ENCODE measurements around the gene NDUFAF2.

Gene NDUFAF2

GRCh38 chr5:60993425-60993824 is 48.4 kb downstream of the NDUFAF2 start:
- POLR2A ChIA-PET: no interaction called here

GRCh38 chr5:60993875-60994571 is 49.0 kb downstream of the NDUFAF2 start:
- ChIA-PET CTCF (interaction anchor here (0.6 kb wide), 2 partner anchors 318 to 1036 kb away, joined by 3 to 5 read pairs; no protein-coding TSS in a partner anchor), POLR2A (no interaction called here)
- Histone ChIP-seq H3K27ac (ENCODE audit: extremely low read depth, low read depth, low read length) (no peak overlapping the region), H3K4me1 (ENCODE audit: control insufficient read depth, insufficient read depth, low read length) (no peaks in the 10 kb centered on the region), H3K36me3 (ENCODE audit: control insufficient read depth in 2 of 2, insufficient read depth in 1 of 2, low read length in 2 of 2) (peaks cover 0 to 5% of the 10 kb centered on the region in 2 experiments; a peak in 1 of 3 replicates), H3K4me3 (ENCODE audit: low read depth, low read length) (no peak overlapping the region), H3K9me3 (ENCODE audit: control insufficient read depth, insufficient read depth, low read depth, low read length) (no peaks in the 10 kb centered on the region)
- TF ChIP-seq OSR2 (tag by site-specific recombination; IDR thresholded peaks at IDR 0.05): no peak
- no peak for TF ChIP-seq EGR2 (tag by site-specific recombination; IDR thresholded peaks at IDR 0.05; ENCODE audit: low read depth)
- TF ChIP-seq ZNF280C (tag by site-specific recombination; IDR thresholded peaks at IDR 0.05): no peak
- TF ChIP-seq ZNF488 (tag by site-specific recombination; IDR thresholded peaks at IDR 0.05): no peak
- no peak for TF ChIP-seq FEZF1 (tag by site-specific recombination; IDR thresholded peaks at IDR 0.05)
- TF ChIP-seq ZNF830 (tag by site-specific recombination; IDR thresholded peaks at IDR 0.05; ENCODE audit: low read depth): no peak
- no peak for TF ChIP-seq PRDM4 (tag by site-specific recombination; IDR thresholded peaks at IDR 0.05)
- TF ChIP-seq KLF10 (tag by site-specific recombination; IDR thresholded peaks at IDR 0.05): no peak
- TF ChIP-seq ZNF391 (tag by site-specific recombination; IDR thresholded peaks at IDR 0.05; ENCODE audit: borderline replicate concordance, low read depth): no peak
- no peak for TF ChIP-seq ZNF529 (tag by site-specific recombination; IDR thresholded peaks at IDR 0.05; ENCODE audit: insufficient replicate concordance)
- TF ChIP-seq ZBTB20 (tag by site-specific recombination; IDR thresholded peaks at IDR 0.05): no peak
- no peak for TF ChIP-seq ZNF792 (tag by site-specific recombination; IDR thresholded peaks at IDR 0.05)
- TF ChIP-seq ZNF423 (tag by site-specific recombination; IDR thresholded peaks at IDR 0.05): no peak
- TF ChIP-seq ZFHX2 (tag by site-specific recombination; conservative IDR thresholded peaks at IDR 0.05): no peak

More at GRCh38 chr5:60993425-60993824, 48.4 kb downstream of the NDUFAF2 start:
- H3K36me3 ChIP-seq (ENCODE audit: control insufficient read depth in 2 of 2, insufficient read depth in 1 of 2, low read length in 2 of 2): peaks cover 0 to 5% of the 10 kb centered on the region in 2 experiments; a peak in 1 of 3 replicates
- H3K9me3 ChIP-seq (ENCODE audit: control insufficient read depth, insufficient read depth, low read depth, low read length): no peaks in the 10 kb centered on the region
- H3K27ac ChIP-seq (ENCODE audit: extremely low read depth, low read depth, low read length): no peak overlapping the region
- TF ChIP-seq ZNF18 (tag by site-specific recombination; IDR thresholded peaks at IDR 0.05): no peak
- no peak for TF ChIP-seq ZNF610 (tag by site-specific recombination; IDR thresholded peaks at IDR 0.05; ENCODE audit: borderline replicate concordance)
- no peak for TF ChIP-seq ZSCAN16 (tag by site-specific recombination; IDR thresholded peaks at IDR 0.05)
- TF ChIP-seq ZNF184 (tag by site-specific recombination; IDR thresholded peaks at IDR 0.05): no peak
- no peak for TF ChIP-seq ZNF221 (tag by site-specific recombination; IDR thresholded peaks at IDR 0.05; ENCODE audit: borderline replicate concordance)
- TF ChIP-seq ZNF157 (tag by site-specific recombination; IDR thresholded peaks at IDR 0.05): no peak
- no peaks in the 10 kb centered on the region for H3K4me1 ChIP-seq (ENCODE audit: control insufficient read depth, insufficient read depth, low read length)
- CTCF ChIA-PET: interaction anchor here (0.6 kb wide), 1 partner anchor 318 kb away, joined by 5 read pairs; no protein-coding TSS in a partner anchor
- no peak overlapping the region for H3K4me3 ChIP-seq (ENCODE audit: low read depth, low read length)

All from HEK293 (cell line).